GM21723 (cell line): ENCODE measurements around the gene ZSCAN30.

ENCODE experiments used
- ATAC-seq: cut with Tn5 transposase; IDR thresholded peaks from one replicate; pipeline ENCODE4 v1.9.1; 2021; ENCODE audit warnings: mild to moderate bottlenecking, moderate library complexity; ENCODE audit not compliant: unreplicated experiment

Gene ZSCAN30

GRCh38 chr18:35290094-35290735, at the start of gene ZSCAN30:
Gene ZSCAN30 (minus strand): TSS chr18:35290229. CDS start chr18:35264352, 25,877 bp downstream.
- peak; percentile 96 for ATAC-seq

DNA sequence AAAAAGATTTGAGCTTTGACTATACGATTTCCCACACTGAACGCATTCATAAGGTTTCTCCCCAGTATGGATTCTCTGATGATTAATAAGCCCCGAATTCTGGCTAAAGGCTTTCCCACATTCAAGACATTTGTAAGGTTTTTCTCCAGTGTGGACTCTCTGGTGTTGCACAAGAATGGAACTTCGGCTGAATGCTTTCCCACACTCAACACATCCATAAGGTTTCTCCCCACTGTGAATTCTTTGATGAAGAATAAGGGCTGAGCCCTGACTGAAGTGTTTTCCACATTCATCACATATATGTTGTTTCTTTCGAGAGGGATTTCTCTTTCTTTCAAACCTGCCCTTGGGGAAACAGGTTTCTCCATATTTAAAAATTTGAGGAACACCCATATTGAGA, 47.3 kb upstream of the ZSCAN30 start:
- ATAC-seq: no peak

DNA sequence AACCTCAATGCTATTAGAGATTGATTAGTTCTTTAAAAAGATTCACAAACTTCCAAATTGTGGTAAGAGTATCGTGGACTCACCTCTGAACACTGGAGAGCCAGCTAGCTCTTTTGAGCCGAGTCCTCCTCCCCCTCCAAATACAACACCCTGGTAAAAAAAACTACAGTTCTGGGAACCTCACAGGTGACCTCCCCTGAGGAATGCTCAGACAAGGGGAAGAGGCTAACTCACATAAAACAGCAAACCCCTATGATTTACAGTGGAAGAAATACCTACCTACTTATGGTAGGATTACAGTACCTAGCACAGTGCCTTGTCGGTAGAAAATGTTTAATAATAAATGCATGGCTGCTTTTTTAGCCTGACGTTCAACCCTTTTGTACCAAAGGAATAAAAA, 45.8 kb upstream of the ZSCAN30 start:
- no peak for ATAC-seq

DNA sequence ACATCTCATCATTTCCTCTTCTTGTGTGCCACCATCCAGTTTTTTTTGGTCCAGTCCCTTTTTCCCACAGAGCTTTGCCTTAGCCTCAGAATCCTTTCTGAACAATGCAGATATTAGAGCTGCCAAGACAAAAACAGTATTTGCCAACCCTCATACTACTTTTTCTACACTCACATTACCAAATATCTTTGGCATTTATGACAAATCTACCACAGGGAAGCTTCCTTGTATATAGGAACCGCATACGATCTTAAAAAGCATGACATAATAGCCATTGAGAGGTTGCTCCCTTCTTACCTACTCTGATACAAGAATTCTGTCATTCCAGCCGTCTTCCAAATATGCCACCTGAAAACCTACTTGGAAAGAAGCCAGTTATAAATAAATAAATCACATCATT, 44.8 kb upstream of the ZSCAN30 start:
- no peak for ATAC-seq

GRCh38 chr18:35334212-35334611, 44.2 kb upstream of the ZSCAN30 start:
- no peak for ATAC-seq

DNA sequence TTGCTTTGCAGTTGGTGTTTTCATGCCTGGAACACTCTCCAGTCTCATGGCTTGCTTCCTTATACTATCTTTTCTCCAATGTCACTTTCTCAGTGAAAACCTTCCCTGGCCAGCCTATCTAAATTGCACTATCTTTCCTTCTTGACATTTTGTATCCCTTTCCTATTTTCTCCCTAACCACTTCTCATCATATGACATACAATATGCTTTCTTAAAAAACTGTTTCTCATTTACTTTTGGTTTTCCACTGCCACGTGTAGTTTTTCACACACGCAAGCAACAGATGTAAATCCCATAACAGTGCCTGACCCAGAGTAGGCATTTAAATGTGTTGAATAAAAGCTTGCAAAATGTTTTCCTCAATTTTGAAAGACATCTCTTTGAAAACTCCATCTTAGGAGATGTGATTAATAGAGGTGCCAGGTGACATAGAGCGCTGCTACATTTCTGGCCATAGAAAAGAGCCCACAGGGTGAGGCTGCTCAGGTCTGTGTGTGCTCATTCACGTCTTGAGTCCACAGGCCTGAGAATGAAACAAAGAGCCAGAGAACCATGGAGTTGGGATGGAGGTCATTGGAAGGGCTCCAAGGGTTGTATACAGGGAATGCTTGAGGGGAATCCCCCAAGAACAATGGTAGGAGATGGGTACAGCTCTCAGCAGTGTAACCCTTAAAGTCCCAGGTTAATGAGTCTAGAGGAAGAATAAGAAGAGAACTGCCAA, 41.5 kb upstream of the ZSCAN30 start:
- ATAC-seq: no peak

DNA sequence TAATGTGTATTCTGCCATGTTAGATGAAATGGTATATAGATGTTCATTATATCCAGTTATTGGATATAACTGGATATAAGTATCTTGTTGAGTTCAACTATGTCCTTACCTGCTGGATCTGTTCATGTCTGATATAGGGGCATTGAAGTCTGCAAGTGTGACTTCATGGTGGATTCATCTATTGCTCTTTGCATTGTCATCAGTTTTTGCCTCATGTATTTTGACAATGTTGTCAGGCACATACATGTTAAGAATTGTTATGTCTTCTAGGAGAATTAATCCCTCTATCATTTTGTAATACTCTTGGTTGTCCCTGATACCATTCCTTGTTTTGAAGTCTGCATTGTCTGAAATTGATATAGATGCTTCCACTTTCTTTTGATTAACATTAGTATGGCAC, 38.8 kb upstream of the ZSCAN30 start:
- ATAC-seq: no peak

DNA sequence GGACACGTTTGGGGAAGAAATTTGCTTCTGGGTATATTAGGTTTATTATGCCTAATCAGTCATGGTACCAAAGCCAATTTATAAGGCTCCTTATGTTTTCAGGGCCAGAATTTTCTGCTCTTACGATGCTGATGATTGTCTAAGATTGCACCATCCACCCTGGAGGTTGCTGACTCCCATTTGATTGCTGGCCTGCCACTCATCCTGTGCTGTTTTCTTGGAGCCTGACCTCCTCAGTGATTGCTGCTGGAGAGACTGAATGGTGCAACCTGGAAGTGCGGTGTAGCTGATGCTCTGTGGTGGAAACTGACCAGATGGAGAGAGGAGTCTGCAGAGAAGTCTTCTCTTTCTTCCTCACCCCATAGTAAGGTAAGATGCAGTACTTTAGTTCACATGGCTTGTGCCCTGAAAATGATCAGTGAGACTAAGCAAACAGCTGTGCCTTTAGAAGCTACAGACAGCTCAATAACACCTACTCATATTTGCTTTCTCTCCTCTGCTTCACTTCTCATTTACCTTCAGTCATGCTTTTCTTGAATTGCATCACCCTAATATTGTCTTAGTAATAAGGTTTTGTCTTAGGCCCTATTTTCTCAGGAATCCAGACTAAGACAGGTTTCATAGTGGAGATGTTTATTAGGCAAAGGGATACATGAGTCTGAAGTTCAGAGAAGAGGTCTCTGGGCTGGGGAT, 36.8 kb upstream of the ZSCAN30 start:
- ATAC-seq: no peak

- ATAC-seq: no peak
Measured at GRCh38 chr18:35324926-35325655, 35.1 kb upstream of the ZSCAN30 start.

DNA sequence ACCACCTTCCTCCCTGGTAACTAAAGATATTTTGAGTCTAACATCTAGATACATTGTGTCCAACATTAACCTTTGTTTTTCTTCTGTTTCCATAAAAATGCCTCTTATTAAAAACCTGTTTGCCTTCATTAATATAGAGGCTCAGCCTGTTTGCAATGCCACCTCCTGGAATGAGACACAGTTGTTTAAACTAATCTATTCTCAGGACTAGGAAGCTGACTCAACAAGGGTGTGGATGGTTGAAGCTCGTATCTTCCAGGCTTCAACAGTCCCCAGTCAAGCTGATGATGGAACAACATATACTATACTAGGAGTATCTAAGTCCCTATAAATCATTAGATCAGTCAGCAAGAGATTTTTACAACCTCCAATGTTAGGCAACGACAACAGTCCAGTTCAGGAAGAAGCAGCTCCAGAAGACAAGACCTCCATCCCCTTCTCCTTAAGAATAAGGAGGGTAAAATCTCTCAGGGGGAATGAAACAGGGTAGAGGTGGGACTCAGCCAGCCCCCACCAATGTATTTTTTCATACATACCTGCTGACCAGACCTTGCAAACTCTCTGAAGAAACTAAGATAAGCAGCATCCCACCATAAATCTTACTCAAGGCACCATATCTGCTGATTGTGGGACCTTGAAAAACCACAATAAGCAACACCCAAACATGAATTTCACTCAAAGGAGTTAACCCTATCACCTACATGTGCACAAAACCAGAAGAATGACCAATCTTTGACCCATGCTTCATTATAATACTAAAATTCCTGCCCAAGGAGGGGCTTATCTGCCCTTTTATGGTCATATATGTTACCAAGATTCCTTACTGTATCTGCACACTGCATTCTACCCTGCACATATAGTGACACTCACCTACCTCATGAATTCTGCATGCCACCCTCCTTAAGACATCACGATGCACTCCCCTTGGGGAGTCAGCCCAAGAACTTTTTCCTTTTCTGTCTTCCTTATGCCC, 32.7 kb upstream of the ZSCAN30 start:
- no peak for ATAC-seq

GRCh38 chr18:35311496-35311895, 21.5 kb upstream of the ZSCAN30 start:
- ATAC-seq: no peak

GRCh38 chr18:35306588-35307250, 16.7 kb upstream of the ZSCAN30 start:
- no peak for ATAC-seq

GRCh38 chr18:35303610-35304009, 13.6 kb upstream of the ZSCAN30 start:
- no peak for ATAC-seq

GRCh38 chr18:35296060-35296459, 6.0 kb upstream of the ZSCAN30 start:
- no peak for ATAC-seq

DNA sequence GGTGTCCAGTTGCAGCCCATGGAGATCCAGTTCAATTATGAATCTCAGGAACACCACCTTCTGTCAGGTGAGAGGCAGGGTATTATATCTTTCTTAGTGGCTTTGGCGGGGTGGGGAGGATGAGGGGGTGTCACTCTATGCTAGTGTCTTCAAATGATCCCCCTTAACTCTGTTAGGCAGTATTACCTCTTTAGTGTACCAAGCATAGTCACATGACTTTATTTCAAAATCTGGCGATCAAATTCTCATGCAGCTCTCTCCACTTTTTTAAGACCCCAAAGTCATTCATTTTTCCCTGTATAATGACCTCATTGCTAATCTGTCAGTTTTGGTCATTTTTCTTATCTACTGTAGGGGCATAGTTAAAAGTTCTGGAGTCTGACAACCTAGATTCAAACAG, 1.1 kb upstream of the ZSCAN30 start:
- ATAC-seq: no peak

GRCh38 chr18:35289727-35290093, 319 bp downstream of the ZSCAN30 start:
- ATAC-seq: peak; percentile 50

- peak; percentile 6 for ATAC-seq
Measured at GRCh38 chr18:35289293-35289692, 736 bp downstream of the ZSCAN30 start.

DNA sequence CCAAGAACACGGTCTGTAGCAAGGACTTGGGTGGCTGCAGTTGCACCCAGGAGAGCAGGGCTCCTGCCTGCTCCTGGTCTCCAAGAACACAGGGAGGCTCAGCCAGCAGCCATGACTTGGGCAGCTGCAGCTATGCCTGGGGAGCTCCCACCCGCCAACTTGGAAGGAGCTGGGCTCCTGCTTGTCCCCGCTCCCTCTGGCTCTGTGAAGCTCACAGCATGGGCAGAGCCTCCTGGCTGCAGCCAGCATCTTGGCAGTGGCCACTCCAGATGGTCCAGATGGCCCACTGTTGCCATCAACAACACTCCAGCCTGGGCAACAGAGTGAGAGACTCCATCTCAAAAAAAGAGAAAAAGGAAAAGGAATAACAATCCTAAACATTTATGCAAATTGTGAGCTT, 5.2 kb downstream of the ZSCAN30 start:
- ATAC-seq: no peak

DNA sequence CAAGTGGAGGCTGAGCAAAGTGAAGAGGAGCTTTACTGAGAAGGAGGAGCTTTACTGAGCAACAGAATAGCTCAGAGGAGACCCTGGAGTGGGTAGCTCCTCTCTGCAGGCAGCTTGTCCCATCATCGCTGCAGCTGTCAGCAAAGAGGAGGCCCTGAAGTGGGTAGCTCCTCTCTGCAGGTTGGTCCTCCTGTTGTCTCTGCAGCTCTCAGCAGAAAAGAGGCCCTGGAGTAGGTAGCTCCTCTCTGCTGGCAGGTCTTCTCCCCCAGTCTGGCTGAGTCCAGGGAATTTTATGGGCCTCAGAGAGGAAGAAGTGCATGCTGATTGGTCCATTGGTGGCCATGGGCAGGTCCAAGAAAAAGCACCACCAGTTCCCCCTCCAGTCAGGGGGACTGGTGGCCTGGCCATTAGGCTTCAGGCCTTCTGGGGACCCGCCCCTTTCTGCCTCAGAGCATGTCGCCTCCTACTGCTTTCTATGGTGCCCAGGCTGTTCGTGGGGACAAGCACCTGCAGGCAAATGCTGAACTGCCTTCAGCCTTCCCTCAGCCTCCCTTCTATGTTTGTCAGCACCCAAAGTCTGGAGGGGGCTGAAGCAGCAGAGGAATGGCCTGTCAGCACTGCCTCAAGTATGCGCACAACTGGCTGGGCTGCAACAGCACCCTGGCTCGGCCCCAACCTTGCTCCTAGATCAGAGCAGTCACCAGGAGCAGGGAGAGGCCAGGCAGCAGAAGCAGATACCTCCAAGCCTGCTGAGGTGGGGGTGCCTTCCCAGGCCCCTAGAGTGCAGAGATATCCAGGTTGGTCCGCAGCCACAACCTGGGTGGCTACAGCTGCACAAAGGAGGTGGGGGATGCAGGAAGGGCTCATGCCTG, 5.9 kb downstream of the ZSCAN30 start:
- ATAC-seq: no peak
